Keratinocyte (primary cell): Measurements from ENCODE around the gene THBS4. TPM values are rescaled to one million over a fixed set of nuclear protein-coding genes. Genes with fewer than 3 reads are reported as not detected.

Experiments
- DNase-seq: peaks from one replicate; pipeline ENCODE4 v3.0.0-alpha.2; 2011; ENCODE audit warnings: low read depth, missing footprints, low spot score
- FAIRE-seq: peaks from 2 replicates; lab custom pipeline; 2011; peaks lifted over from hg19 to GRCh38; lab: Jason Lieb, UNC
- H2AFZ ChIP-seq: 2 replicates; pipeline ENCODE4 v1.6.0; 2012; ENCODE audit warnings: low read length, control low read depth, inconsistent platforms; ENCODE audit not compliant: control insufficient read depth
- H3K27ac ChIP-seq: 2 replicates; pipeline ENCODE4 v1.5.1; 2011; ENCODE audit warnings: low read length; ENCODE audit not compliant: control insufficient read depth, insufficient read depth
- H3K27me3 ChIP-seq: 3 replicates; pipeline ENCODE4 v1.6.0; 2011; ENCODE audit warnings: low read length; ENCODE audit not compliant: control insufficient read depth, insufficient read depth; ENCODE audit errors: extremely low read depth
- H3K36me3 ChIP-seq, 2 experiments: 2 replicates in 1 of 2; 3 replicates in 1 of 2; pipeline ENCODE4 v1.5.1; 2011; ENCODE audit warnings: low read length in 2 of 2, mild to moderate bottlenecking in 1 of 2; ENCODE audit not compliant: control insufficient read depth in 2 of 2, insufficient read depth in 2 of 2; ENCODE audit errors: extremely low read depth in 1 of 2
- H3K4me1 ChIP-seq: 3 replicates; pipeline ENCODE4 v1.5.1; 2011; ENCODE audit warnings: low read length; ENCODE audit not compliant: control insufficient read depth, insufficient read depth; ENCODE audit errors: extremely low read depth
- H3K4me2 ChIP-seq: 3 replicates; pipeline ENCODE4 v1.6.0; 2011; ENCODE audit warnings: low read depth, low read length; ENCODE audit not compliant: control insufficient read depth, insufficient read depth; ENCODE audit errors: extremely low read depth
- H3K4me3 ChIP-seq, 3 experiments: fragments of 200-600 bp in 1 of 3; sonication (generic) in 1 of 3; 2 replicates in 2 of 3; 3 replicates in 1 of 3; pipeline ENCODE4 v1.5.1; 2011 to 2016; ENCODE audit warnings: low read length in 3 of 3, mild to moderate bottlenecking in 3 of 3, control low read depth in 2 of 3, inconsistent platforms in 1 of 3, low read depth in 1 of 3, mixed read lengths in 1 of 3, mixed run types in 1 of 3, moderate library complexity in 1 of 3; ENCODE audit not compliant: control insufficient read depth in 2 of 3, insufficient read depth in 2 of 3; ENCODE audit errors: extremely low read depth in 1 of 3
- H3K79me2 ChIP-seq: 2 replicates; pipeline ENCODE4 v1.6.0; 2012; ENCODE audit warnings: low read length; ENCODE audit not compliant: control insufficient read depth, insufficient read depth
- H3K9ac ChIP-seq: 3 replicates; pipeline ENCODE4 v1.6.0; 2011; ENCODE audit warnings: low read length; ENCODE audit not compliant: control insufficient read depth, insufficient read depth; ENCODE audit errors: extremely low read depth
- H3K9me1 ChIP-seq: 3 replicates; pipeline ENCODE4 v1.6.0; 2011; ENCODE audit warnings: low read length; ENCODE audit not compliant: control insufficient read depth, insufficient read depth; ENCODE audit errors: extremely low read depth
- H3K9me3 ChIP-seq: 2 replicates; pipeline ENCODE4 v1.5.1; 2012; ENCODE audit warnings: low read depth, low read length; ENCODE audit not compliant: control insufficient read depth
- H4K20me1 ChIP-seq: 3 replicates; pipeline ENCODE4 v1.6.0; 2011; ENCODE audit warnings: low read length; ENCODE audit not compliant: control insufficient read depth, insufficient read depth; ENCODE audit errors: extremely low read depth
- CTCF ChIP-seq, 3 experiments: IDR thresholded peaks in 1 of 3; conservative IDR thresholded peaks in 1 of 3; optimal IDR thresholded peaks in 1 of 3; 2 replicates in 2 of 3; 3 replicates in 1 of 3; pipeline versions ENCODE3 to v1.5.1; 2011; ENCODE audit warnings: low read length in 3 of 3, mild to moderate bottlenecking in 3 of 3, moderate library complexity in 2 of 3, control low read depth in 1 of 3, inconsistent platforms in 1 of 3; ENCODE audit not compliant: insufficient read depth in 2 of 3; ENCODE audit errors: extremely low read depth in 1 of 3
- EZH2 ChIP-seq: IDR thresholded peaks from one replicate; pipeline ENCODE4 v1.6.1; 2012; ENCODE audit warnings: inconsistent platforms, mild to moderate bottlenecking, low read length, moderate library complexity
- dilution Hi-C: fragments of 300-500 bp; cut with MboI; formaldehyde crosslinking; loops from one replicate; pipeline ENCODE4 v1.7.0; 2020; ENCODE audit warnings: low sequenced_read_pairs; ENCODE audit not compliant: extremely low pct_ligation_motif_present
- polyA plus RNA-seq, 5 experiments: library from polyadenylated mRNA; depleted of rRNA in 3 of 5; stranded (reverse) in 3 of 5; stranded (forward) in 1 of 5; unstranded in 1 of 5; fragments of >200 nt; gene quantifications; 1 replicate in 1 of 5; 2 replicates in 3 of 5; 3 replicates in 1 of 5; pipeline versions ENCODE4 v1.2.1 to v1.2.3, GENCODE V29; 2011 to 2012; ENCODE audit warnings: missing spikeins in 2 of 5, low read depth in 1 of 5, low replicate concordance in 1 of 5

THBS4 gene
- polyA plus RNA-seq, 1 donor (not counting 4 experiments of a cell fraction or from before 2014, with no cell fraction given): 0.47 TPM

DNA sequence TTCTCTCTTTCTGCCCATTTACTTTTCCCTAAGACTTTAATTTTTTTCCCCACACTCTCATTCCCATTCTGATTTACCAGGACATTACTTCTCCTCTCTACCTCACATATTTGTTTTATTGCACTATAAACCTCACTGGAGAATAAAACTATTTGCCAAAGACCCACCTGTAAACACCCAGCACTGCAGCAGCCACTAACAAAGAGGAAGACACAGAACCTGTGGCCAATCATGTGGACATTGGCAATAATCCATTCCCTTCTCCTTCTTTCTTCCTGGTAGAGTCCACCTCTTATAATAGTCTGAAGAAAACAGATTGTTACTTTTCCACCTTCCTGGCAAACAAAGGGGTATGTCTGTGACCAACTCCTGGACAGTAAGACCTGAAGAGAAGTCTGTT is 8.3 kb upstream of the THBS4 start:
- no peak for DNase-seq
- Histone ChIP-seq H3K27me3 (peaks cover 8% of the 10 kb centered on the region), H2AFZ (no peak overlapping the region), H3K79me2 (no peaks in the 10 kb centered on the region), H3K9me1 (no peaks in the 10 kb centered on the region), H3K4me2 (no peak overlapping the region), H3K9me3 (no peaks in the 10 kb centered on the region), H3K4me3 (no peak overlapping the region), H3K4me1 (no peaks in the 10 kb centered on the region), H3K36me3 (no peaks in the 10 kb centered on the region), H3K27ac (no peak overlapping the region), H4K20me1 (no peaks in the 10 kb centered on the region), H3K9ac (no peak overlapping the region)
- no peak for FAIRE-seq
- no peak for TF ChIP-seq EZH2
- dilution Hi-C loops: no loop called here

DNA sequence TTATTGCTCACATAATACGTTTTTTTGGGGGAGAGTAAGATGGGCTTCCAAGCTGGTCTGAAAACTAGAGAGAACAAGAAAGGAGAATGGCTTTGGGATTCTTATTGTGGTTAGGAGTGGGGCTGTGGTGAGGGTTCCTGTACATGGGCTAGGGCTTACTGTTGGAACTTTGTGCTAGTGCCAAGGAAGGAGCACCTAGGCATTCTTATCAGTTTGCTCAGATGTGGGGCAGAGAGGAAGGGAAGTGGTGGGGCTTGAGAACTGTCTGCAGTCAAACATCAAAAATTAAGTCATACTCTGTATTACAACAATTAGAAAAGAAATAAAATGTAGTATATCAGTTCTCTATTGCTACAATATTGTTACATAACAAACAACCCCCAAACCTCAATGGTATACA is 4.0 kb upstream of the THBS4 start:
- Histone ChIP-seq H3K9me3 (no peaks in the 10 kb centered on the region), H3K9me1 (no peaks in the 10 kb centered on the region), H3K4me2 (no peak overlapping the region), H3K27me3 (peaks cover 41% of the 10 kb centered on the region), H3K79me2 (no peaks in the 10 kb centered on the region), H3K27ac (no peak overlapping the region), H3K36me3 (no peaks in the 10 kb centered on the region), H3K4me3 (no peak overlapping the region), H3K9ac (no peak overlapping the region), H3K4me1 (no peaks in the 10 kb centered on the region), H4K20me1 (no peaks in the 10 kb centered on the region), H2AFZ (no peak overlapping the region)
- TF ChIP-seq EZH2 (no peak), CTCF (optimal IDR thresholded peaks at IDR 0.05 in 1 of 3, IDR thresholded peaks at IDR 0.05 in 1 of 3, conservative IDR thresholded peaks at IDR 0.05 in 1 of 3; ENCODE audit: extremely low read depth in 1 of 3, insufficient read depth in 2 of 3, low read length in 3 of 3) (no peak)
- DNase-seq (no peak), FAIRE-seq (no peak)
- dilution Hi-C loops: no loop called here

DNA sequence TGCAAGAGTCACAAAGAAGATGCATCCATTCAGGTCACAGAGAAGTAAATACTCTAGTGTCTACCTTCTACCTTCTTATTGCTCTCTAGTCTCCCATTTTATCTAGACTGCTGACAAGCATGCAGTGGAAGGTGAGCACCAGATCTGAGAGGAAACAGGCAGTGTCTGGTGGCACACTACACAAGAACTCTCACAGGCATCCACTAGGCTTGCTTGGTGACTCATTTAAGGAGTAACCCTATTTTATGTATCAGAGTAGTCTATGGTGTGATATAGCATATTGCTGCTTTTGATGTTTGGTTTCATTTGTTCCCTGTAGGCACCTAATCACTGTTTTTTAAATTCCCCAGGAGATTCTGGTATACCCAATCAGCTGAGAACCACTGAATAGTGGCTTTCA is 1.6 kb upstream of the THBS4 start:
- Histone ChIP-seq H3K9me3 (no peaks in the 10 kb centered on the region), H3K27me3 (peaks cover 42% of the 10 kb centered on the region), H4K20me1 (no peaks in the 10 kb centered on the region), H2AFZ (no peak overlapping the region), H3K4me1 (no peaks in the 10 kb centered on the region), H3K9me1 (no peaks in the 10 kb centered on the region), H3K4me2 (no peak overlapping the region), H3K36me3 (no peaks in the 10 kb centered on the region), H3K4me3 (no peak overlapping the region), H3K9ac (no peak overlapping the region), H3K79me2 (no peaks in the 10 kb centered on the region), H3K27ac (no peak overlapping the region)
- no peak for DNase-seq
- dilution Hi-C loops: no loop called here
- TF ChIP-seq EZH2: no peak
- TF ChIP-seq CTCF (optimal IDR thresholded peaks at IDR 0.05 in 1 of 3, IDR thresholded peaks at IDR 0.05 in 1 of 3, conservative IDR thresholded peaks at IDR 0.05 in 1 of 3; ENCODE audit: extremely low read depth in 1 of 3, insufficient read depth in 2 of 3, low read length in 3 of 3): no peak
- no peak for FAIRE-seq
